Liver (tissue), 9 donors: ENCODE results near the gene KRT36. TPM values are rescaled to one million over a fixed set of nuclear protein-coding genes. Genes with fewer than 3 reads are reported as not detected.

Source experiments
- DNase-seq: peaks from one replicate; pipeline ENCODE4 v3.0.0-alpha.2; 2017; ENCODE audit warnings: low spot score
- H3K27ac ChIP-seq, 2 donors: one replicate each; pipeline ENCODE4 v1.7.0; 2013; ENCODE audit warnings: inconsistent platforms in 2 of 2, low read length in 2 of 2, control low read depth in 1 of 2, low read depth in 1 of 2, mild to moderate bottlenecking in 1 of 2
- H3K27me3 ChIP-seq, 4 donors: one replicate each; pipeline versions ENCODE4 v1.6.1 to v1.7.0; 2013; ENCODE audit warnings: low read length in 3 of 4, inconsistent platforms in 1 of 4, mild to moderate bottlenecking in 1 of 4, moderate library complexity in 1 of 4; ENCODE audit not compliant: control insufficient read depth in 4 of 4, insufficient read depth in 4 of 4
- H3K36me3 ChIP-seq, 4 donors: one replicate each; pipeline versions ENCODE4 v1.6.1 to v1.7.0; 2013; ENCODE audit warnings: low read length in 3 of 4, mild to moderate bottlenecking in 3 of 4, low read depth in 1 of 4, moderate library complexity in 1 of 4; ENCODE audit not compliant: control insufficient read depth in 4 of 4, insufficient read depth in 3 of 4
- H3K4me1 ChIP-seq, 4 donors: one replicate each; pipeline versions ENCODE4 v1.6.1 to v1.7.0; 2013; ENCODE audit warnings: low read length in 3 of 4, mild to moderate bottlenecking in 3 of 4, moderate library complexity in 1 of 4; ENCODE audit not compliant: control insufficient read depth in 4 of 4, insufficient read depth in 4 of 4
- H3K4me3 ChIP-seq, 3 donors: one replicate each; pipeline versions ENCODE4 v1.6.1 to v1.7.0; 2013; ENCODE audit warnings: low read length in 3 of 3, control low read depth in 1 of 3, low read depth in 1 of 3, mild to moderate bottlenecking in 1 of 3
- H3K9ac ChIP-seq, 2 donors: one replicate each; pipeline ENCODE4 v1.7.0; 2013; ENCODE audit warnings: low read length in 2 of 2, mild to moderate bottlenecking in 2 of 2, moderate library complexity in 2 of 2, control low read depth in 1 of 2, low read depth in 1 of 2
- H3K9me3 ChIP-seq, 4 donors: one replicate each; pipeline versions ENCODE4 v1.6.1 to v1.7.0; 2013; ENCODE audit warnings: low read length in 3 of 4; ENCODE audit not compliant: control insufficient read depth in 4 of 4
- CTCF ChIP-seq: fragments of 150-350 bp; IDR thresholded peaks from 2 replicates; pipeline ENCODE4 v1.5.1; 2017; ENCODE audit warnings: improper control_type of control experiment, low read depth, low read length; ENCODE audit not compliant: missing input control
- EGR1 ChIP-seq, 2 donors: IDR thresholded peaks; 2 replicates each; pipeline ENCODE4 v1.6.1; 2016 to 2018; ENCODE audit warnings: antibody characterized with exemption in 2 of 2, low read depth in 2 of 2
- FOXA1 ChIP-seq: IDR thresholded peaks from 2 replicates; pipeline ENCODE4 v1.6.1; 2016; ENCODE audit warnings: antibody characterized with exemption
- FOXA2 ChIP-seq: IDR thresholded peaks from 2 replicates; pipeline ENCODE4 v1.6.1; 2016; ENCODE audit warnings: antibody characterized with exemption
- GABPA ChIP-seq, 2 donors: IDR thresholded peaks in 1 of 2; conservative IDR thresholded peaks in 1 of 2; 2 replicates each; pipeline ENCODE4 v1.6.1; 2016; ENCODE audit warnings: antibody characterized with exemption in 2 of 2, mild to moderate bottlenecking in 1 of 2, moderate library complexity in 1 of 2
- HNF4A ChIP-seq, 2 donors: conservative IDR thresholded peaks; 2 replicates each; pipeline ENCODE4 v1.6.1; 2016; ENCODE audit warnings: antibody characterized with exemption in 2 of 2, mild to moderate bottlenecking in 2 of 2
- HNF4G ChIP-seq: IDR thresholded peaks from 2 replicates; pipeline ENCODE4 v1.6.1; 2016; ENCODE audit warnings: antibody characterized with exemption
- JUND ChIP-seq, 2 donors: IDR thresholded peaks; 2 replicates each; pipeline ENCODE4 v1.6.1; 2016; ENCODE audit warnings: antibody characterized with exemption in 2 of 2
- MAX ChIP-seq: IDR thresholded peaks from 2 replicates; pipeline ENCODE4 v1.6.1; 2016; ENCODE audit warnings: antibody characterized with exemption
- NR2F2 ChIP-seq: IDR thresholded peaks from 2 replicates; pipeline ENCODE4 v1.6.1; 2016; ENCODE audit warnings: antibody characterized with exemption
- RAD21 ChIP-seq, 2 donors: IDR thresholded peaks; 2 replicates each; pipeline ENCODE4 v1.6.1; 2016; ENCODE audit warnings: antibody characterized with exemption in 2 of 2, mild to moderate bottlenecking in 2 of 2
- RXRA ChIP-seq, 2 donors: IDR thresholded peaks; 2 replicates each; pipeline ENCODE4 v1.6.1; 2017 to 2018; ENCODE audit warnings: antibody characterized with exemption in 2 of 2, mild to moderate bottlenecking in 1 of 2
- SP1 ChIP-seq: IDR thresholded peaks from 2 replicates; pipeline ENCODE4 v1.6.1; 2018; ENCODE audit warnings: antibody characterized with exemption, mild to moderate bottlenecking
- TAF1 ChIP-seq: conservative IDR thresholded peaks from 2 replicates; pipeline ENCODE4 v1.6.1; 2016; ENCODE audit warnings: antibody characterized with exemption, mild to moderate bottlenecking
- YY1 ChIP-seq: IDR thresholded peaks from 2 replicates; pipeline ENCODE4 v1.6.1; 2016; ENCODE audit warnings: antibody characterized with exemption, mild to moderate bottlenecking
- ZBTB33 ChIP-seq: IDR thresholded peaks from 2 replicates; pipeline ENCODE4 v1.6.1; 2016; ENCODE audit warnings: antibody characterized with exemption
- WGBS: extraction: QIAGEN DNeasy Blood & Tissue Kit; methylation state at CpG from one replicate; pipeline ENCODE4 v1.1.7; 2013; 5-methylcytosine and 5-hydroxymethylcytosine counted together
- polyA plus RNA-seq, 2 donors: library from polyadenylated mRNA; stranded (reverse) in 1 of 2; unstranded in 1 of 2; fragments of 200-250 nt in 1 of 2; fragments of >200 nt in 1 of 2; fragmentation: Nextera tagmentation in 1 of 2; extraction: Ambion mirVana in 1 of 2; gene quantifications; one replicate each; pipeline versions ENCODE4 v1.2.1 to v1.2.3, GENCODE V29; 2013 to 2015
- total RNA-seq, 2 donors: library from RNA; depleted of rRNA; stranded (reverse); fragments of >200 nt; gene quantifications; one replicate each; pipeline ENCODE4 v1.2.3, GENCODE V29; 2014
- TF ChIP-seq, protein P1 (sequence below): IDR thresholded peaks from 2 replicates; pipeline ENCODE4 v1.6.1; 2016; ENCODE audit warnings: antibody characterized with exemption
- TF ChIP-seq, protein P2 (sequence below): IDR thresholded peaks from 2 replicates; pipeline ENCODE4 v1.6.1; 2016; ENCODE audit warnings: antibody characterized with exemption, mild to moderate bottlenecking
- donor health status: healthy.
- donor health status: healthy.
- donor health status: healthy.
- donor health status: healthy.
- donor health status: healthy.

Gene KRT36
- total and polyA plus RNA-seq, 4 donors: 0.05 TPM; not detected in 3

DNA sequence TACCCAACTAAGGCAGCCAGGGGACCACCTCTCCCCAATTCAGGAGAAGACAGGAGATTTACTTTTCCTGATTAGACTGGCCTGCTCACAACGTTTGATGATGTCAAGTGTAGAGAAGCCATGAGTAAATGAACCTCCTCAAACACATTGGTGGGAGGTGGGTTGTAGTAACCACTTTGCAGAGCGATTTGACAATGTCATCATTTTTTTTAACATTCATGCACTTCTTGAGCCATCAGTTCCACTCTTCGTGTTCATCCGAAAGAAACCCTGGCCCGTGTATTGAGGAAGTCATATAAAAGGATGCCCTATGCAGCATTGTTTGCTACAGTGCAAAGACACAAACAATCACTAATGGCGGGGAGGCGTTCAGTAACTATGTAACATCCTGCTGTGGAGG, 43.9 kb upstream of the KRT36 start:
- TF ChIP-seq RXRA (IDR thresholded peaks at IDR 0.05): no peak
- no peak for TF ChIP-seq HNF4G
- no peak for TF ChIP-seq YY1
- TF ChIP-seq TAF1: no peak
- TF ChIP-seq EGR1 (IDR thresholded peaks at IDR 0.05; ENCODE audit: low read depth in 2 of 2): no peak
- TF ChIP-seq, protein P1, sequence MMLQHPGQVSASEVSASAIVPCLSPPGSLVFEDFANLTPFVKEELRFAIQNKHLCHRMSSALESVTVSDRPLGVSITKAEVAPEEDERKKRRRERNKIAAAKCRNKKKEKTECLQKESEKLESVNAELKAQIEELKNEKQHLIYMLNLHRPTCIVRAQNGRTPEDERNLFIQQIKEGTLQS: no peak
- no peak for TF ChIP-seq HNF4A (conservative IDR thresholded peaks at IDR 0.05)
- no peak for TF ChIP-seq CTCF
- no peak for TF ChIP-seq JUND (IDR thresholded peaks at IDR 0.05)
- TF ChIP-seq GABPA (IDR thresholded peaks at IDR 0.05 in 1 of 2, conservative IDR thresholded peaks at IDR 0.05 in 1 of 2): no peak
- no peak for TF ChIP-seq FOXA1
- TF ChIP-seq, protein P2, sequence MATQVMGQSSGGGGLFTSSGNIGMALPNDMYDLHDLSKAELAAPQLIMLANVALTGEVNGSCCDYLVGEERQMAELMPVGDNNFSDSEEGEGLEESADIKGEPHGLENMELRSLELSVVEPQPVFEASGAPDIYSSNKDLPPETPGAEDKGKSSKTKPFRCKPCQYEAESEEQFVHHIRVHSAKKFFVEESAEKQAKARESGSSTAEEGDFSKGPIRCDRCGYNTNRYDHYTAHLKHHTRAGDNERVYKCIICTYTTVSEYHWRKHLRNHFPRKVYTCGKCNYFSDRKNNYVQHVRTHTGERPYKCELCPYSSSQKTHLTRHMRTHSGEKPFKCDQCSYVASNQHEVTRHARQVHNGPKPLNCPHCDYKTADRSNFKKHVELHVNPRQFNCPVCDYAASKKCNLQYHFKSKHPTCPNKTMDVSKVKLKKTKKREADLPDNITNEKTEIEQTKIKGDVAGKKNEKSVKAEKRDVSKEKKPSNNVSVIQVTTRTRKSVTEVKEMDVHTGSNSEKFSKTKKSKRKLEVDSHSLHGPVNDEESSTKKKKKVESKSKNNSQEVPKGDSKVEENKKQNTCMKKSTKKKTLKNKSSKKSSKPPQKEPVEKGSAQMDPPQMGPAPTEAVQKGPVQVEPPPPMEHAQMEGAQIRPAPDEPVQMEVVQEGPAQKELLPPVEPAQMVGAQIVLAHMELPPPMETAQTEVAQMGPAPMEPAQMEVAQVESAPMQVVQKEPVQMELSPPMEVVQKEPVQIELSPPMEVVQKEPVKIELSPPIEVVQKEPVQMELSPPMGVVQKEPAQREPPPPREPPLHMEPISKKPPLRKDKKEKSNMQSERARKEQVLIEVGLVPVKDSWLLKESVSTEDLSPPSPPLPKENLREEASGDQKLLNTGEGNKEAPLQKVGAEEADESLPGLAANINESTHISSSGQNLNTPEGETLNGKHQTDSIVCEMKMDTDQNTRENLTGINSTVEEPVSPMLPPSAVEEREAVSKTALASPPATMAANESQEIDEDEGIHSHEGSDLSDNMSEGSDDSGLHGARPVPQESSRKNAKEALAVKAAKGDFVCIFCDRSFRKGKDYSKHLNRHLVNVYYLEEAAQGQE: no peak
- TF ChIP-seq FOXA2: no peak
- TF ChIP-seq SP1: no peak
- TF ChIP-seq RAD21 (IDR thresholded peaks at IDR 0.05): no peak
- no peak for TF ChIP-seq NR2F2
- no peak for TF ChIP-seq ZBTB33
- no peak for TF ChIP-seq MAX
- H3K27ac ChIP-seq: no peak overlapping the region
- H3K4me3 ChIP-seq: no peak overlapping the region
- H3K4me1 ChIP-seq: no peaks in the 10 kb centered on the region
- peaks cover 0 to 5% (median 4%) of the 10 kb centered on the region in 4 donors for H3K27me3 ChIP-seq
- WGBS: 77% methylated on average over 7 of the region's 7 CpGs
- no peaks in the 10 kb centered on the region for H3K9me3 ChIP-seq
- H3K9ac ChIP-seq: no peak overlapping the region
- no peaks in the 10 kb centered on the region for H3K36me3 ChIP-seq
- no peak for DNase-seq
